HG03342 (cell line): ENCODE results near the gene BID.
"Not testable (repeated sequence)": the region's sequence is repeated elsewhere in the genome, so short reads cannot be mapped to it uniquely, and the experiment has no call there.

Experiments
- ATAC-seq: cut with Tn5 transposase; IDR thresholded peaks from one replicate; pipeline ENCODE4 v1.9.1; 2021; ENCODE audit warnings: mild to moderate bottlenecking, moderate library complexity; ENCODE audit not compliant: unreplicated experiment

Gene BID

GRCh38 chr22:17770180-17771077 is 3.8 kb downstream of the BID start:
- ATAC-seq, result no peak

- no peak for ATAC-seq
Observed at GRCh38 chr22:17769716-17770082, 4.6 kb downstream of the BID start.

- no peak for ATAC-seq
Observed at GRCh38 chr22:17769013-17769715, 5.1 kb downstream of the BID start.

- ATAC-seq, result peak; percentile 66
Observed at GRCh38 chr22:17767233-17768065, 6.8 kb downstream of the BID start.

- not testable (repeated sequence) for ATAC-seq
Observed at GRCh38 chr22:17764852-17765251, 9.4 kb downstream of the BID start.

- no peak for ATAC-seq
Observed at GRCh38 chr22:17764036-17764435, 10.2 kb downstream of the BID start.

GRCh38 chr22:17763442-17763841 is 10.8 kb downstream of the BID start:
- ATAC-seq, result not testable (repeated sequence)

- ATAC-seq, result no peak
Observed at GRCh38 chr22:17761138-17761488, 13.2 kb downstream of the BID start.

- ATAC-seq, result no peak
Observed at GRCh38 chr22:17754233-17754925, 19.9 kb downstream of the BID start.

GRCh38 chr22:17753401-17753989 is 20.8 kb downstream of the BID start:
- no peak for ATAC-seq

- ATAC-seq, result no peak
Observed at GRCh38 chr22:17751596-17751995, 22.7 kb downstream of the BID start.

- no peak for ATAC-seq
Observed at GRCh38 chr22:17749605-17750395, 24.5 kb downstream of the BID start.

- no peak for ATAC-seq
Observed at GRCh38 chr22:17748555-17749353, 25.5 kb downstream of the BID start.

- no peak for ATAC-seq
Observed at GRCh38 chr22:17746916-17747315, 27.4 kb downstream of the BID start.

GRCh38 chr22:17744430-17744829 is 29.8 kb downstream of the BID start:
- ATAC-seq, result no peak

GRCh38 chr22:17743661-17744411 is 30.4 kb downstream of the BID start:
- ATAC-seq, result no peak

- ATAC-seq, result peak; percentile 53
Observed at GRCh38 chr22:17742527-17742902, 31.8 kb downstream of the BID start.

GRCh38 chr22:17741866-17742526 is 32.3 kb downstream of the BID start:
- no peak for ATAC-seq
